ENCODE measurements around the gene ESRP2.

Gene ESRP2

DNA sequence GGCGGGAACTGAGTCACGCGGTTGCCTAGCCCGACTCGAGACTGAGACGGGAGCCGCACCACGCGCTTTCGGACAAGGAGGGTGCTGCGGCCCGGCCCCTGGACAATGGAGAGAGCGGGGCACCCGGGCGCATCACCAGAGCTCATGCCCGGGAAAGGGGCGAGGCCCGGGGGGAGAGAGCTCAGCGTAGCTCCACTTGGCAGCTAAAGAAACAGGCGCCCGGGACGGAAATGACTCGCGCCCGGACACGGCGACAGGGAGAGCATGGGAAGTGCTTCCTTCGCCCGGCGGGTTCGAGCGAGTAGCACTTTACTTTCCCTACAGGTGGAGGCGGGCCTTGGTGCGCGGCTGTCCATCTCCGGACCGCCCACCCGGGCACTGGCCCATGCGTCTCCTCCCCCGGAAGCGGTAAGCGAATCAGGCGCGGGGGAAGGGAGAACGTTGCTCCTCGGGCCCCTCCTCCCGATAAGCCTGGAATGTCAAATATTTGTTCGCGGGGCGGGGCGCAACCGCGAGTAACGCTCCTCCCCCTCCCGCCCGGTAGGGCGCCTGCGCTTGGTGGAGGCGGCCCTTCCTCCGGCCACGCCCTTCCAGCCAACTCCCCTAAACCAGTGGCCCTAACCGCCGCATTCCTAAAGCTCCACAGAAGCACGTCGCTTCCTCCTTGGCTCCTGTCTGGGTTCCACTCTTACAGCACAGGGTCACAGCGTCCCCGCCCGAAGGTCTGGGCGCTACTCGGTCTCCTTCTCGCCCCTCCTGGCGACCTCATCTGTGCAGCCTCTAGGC is 1.5 kb upstream of the ESRP2 start (continued):
- TF ChIP-seq, protein P1, sequence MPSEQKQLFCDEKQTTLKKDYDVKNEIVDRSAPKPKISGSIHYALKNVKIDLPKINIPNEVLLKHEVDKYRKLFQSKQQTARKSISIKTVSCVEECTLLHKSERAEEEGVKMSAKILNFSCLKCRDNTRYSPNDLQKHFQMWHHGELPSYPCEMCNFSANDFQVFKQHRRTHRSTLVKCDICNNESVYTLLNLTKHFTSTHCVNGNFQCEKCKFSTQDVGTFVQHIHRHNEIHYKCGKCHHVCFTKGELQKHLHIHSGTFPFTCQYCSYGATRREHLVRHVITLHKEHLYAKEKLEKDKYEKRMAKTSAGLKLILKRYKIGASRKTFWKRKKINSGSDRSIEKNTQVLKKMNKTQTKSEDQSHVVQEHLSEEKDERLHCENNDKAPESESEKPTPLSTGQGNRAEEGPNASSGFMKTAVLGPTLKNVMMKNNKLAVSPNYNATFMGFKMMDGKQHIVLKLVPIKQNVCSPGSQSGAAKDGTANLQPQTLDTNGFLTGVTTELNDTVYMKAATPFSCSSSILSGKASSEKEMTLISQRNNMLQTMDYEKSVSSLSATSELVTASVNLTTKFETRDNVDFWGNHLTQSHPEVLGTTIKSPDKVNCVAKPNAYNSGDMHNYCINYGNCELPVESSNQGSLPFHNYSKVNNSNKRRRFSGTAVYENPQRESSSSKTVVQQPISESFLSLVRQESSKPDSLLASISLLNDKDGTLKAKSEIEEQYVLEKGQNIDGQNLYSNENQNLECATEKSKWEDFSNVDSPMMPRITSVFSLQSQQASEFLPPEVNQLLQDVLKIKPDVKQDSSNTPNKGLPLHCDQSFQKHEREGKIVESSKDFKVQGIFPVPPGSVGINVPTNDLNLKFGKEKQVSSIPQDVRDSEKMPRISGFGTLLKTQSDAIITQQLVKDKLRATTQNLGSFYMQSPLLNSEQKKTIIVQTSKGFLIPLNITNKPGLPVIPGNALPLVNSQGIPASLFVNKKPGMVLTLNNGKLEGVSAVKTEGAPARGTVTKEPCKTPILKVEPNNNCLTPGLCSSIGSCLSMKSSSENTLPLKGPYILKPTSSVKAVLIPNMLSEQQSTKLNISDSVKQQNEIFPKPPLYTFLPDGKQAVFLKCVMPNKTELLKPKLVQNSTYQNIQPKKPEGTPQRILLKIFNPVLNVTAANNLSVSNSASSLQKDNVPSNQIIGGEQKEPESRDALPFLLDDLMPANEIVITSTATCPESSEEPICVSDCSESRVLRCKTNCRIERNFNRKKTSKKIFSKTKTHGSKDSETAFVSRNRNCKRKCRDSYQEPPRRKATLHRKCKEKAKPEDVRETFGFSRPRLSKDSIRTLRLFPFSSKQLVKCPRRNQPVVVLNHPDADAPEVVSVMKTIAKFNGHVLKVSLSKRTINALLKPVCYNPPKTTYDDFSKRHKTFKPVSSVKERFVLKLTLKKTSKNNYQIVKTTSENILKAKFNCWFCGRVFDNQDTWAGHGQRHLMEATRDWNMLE (tag by site-specific recombination; conservative IDR thresholded peaks at IDR 0.05; ENCODE audit: low read depth) = no peak; the same call in 1 of the 2 replicates
- TF ChIP-seq ZNF391 (tag by site-specific recombination; IDR thresholded peaks at IDR 0.05; ENCODE audit: borderline replicate concordance, low read depth) = 0 out of 2 replicates have a peak, but pooled peaks have one; percentile 21
- no peak for TF ChIP-seq ZNF600 (tag by site-specific recombination; IDR thresholded peaks at IDR 0.05)
- TF ChIP-seq ZBTB17 (tag by site-specific recombination; IDR thresholded peaks at IDR 0.05) = peak; percentile 38
- TF ChIP-seq, protein P2, sequence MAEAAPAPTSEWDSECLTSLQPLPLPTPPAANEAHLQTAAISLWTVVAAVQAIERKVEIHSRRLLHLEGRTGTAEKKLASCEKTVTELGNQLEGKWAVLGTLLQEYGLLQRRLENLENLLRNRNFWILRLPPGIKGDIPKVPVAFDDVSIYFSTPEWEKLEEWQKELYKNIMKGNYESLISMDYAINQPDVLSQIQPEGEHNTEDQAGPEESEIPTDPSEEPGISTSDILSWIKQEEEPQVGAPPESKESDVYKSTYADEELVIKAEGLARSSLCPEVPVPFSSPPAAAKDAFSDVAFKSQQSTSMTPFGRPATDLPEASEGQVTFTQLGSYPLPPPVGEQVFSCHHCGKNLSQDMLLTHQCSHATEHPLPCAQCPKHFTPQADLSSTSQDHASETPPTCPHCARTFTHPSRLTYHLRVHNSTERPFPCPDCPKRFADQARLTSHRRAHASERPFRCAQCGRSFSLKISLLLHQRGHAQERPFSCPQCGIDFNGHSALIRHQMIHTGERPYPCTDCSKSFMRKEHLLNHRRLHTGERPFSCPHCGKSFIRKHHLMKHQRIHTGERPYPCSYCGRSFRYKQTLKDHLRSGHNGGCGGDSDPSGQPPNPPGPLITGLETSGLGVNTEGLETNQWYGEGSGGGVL (tag by site-specific recombination; IDR thresholded peaks at IDR 0.05) = no peak
- TF ChIP-seq, protein P3, sequence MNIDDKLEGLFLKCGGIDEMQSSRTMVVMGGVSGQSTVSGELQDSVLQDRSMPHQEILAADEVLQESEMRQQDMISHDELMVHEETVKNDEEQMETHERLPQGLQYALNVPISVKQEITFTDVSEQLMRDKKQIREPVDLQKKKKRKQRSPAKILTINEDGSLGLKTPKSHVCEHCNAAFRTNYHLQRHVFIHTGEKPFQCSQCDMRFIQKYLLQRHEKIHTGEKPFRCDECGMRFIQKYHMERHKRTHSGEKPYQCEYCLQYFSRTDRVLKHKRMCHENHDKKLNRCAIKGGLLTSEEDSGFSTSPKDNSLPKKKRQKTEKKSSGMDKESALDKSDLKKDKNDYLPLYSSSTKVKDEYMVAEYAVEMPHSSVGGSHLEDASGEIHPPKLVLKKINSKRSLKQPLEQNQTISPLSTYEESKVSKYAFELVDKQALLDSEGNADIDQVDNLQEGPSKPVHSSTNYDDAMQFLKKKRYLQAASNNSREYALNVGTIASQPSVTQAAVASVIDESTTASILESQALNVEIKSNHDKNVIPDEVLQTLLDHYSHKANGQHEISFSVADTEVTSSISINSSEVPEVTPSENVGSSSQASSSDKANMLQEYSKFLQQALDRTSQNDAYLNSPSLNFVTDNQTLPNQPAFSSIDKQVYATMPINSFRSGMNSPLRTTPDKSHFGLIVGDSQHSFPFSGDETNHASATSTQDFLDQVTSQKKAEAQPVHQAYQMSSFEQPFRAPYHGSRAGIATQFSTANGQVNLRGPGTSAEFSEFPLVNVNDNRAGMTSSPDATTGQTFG (tag by site-specific recombination; IDR thresholded peaks at IDR 0.05; ENCODE audit: borderline replicate concordance) = no peak
- TF ChIP-seq ZNF571 (tag by site-specific recombination; IDR thresholded peaks at IDR 0.05) = no peak
- TF ChIP-seq BCL11B (tag by site-specific recombination; IDR thresholded peaks at IDR 0.05; ENCODE audit: low read depth) = peak; percentile 73; the same call in 1 of the 2 replicates
- TF ChIP-seq ZNF350 (tag by site-specific recombination; IDR thresholded peaks at IDR 0.05) = no peak
- TF ChIP-seq ZNF211 (tag by site-specific recombination; IDR thresholded peaks at IDR 0.05; ENCODE audit: low read depth) = no peak
- TF ChIP-seq, protein P4, sequence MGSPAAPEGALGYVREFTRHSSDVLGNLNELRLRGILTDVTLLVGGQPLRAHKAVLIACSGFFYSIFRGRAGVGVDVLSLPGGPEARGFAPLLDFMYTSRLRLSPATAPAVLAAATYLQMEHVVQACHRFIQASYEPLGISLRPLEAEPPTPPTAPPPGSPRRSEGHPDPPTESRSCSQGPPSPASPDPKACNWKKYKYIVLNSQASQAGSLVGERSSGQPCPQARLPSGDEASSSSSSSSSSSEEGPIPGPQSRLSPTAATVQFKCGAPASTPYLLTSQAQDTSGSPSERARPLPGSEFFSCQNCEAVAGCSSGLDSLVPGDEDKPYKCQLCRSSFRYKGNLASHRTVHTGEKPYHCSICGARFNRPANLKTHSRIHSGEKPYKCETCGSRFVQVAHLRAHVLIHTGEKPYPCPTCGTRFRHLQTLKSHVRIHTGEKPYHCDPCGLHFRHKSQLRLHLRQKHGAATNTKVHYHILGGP (tag by site-specific recombination; IDR thresholded peaks at IDR 0.05) = no peak
- 0 out of 2 replicates have a peak, but pooled peaks have one; percentile 24 for TF ChIP-seq ZSCAN16 (tag by site-specific recombination; IDR thresholded peaks at IDR 0.05)
- no peak for TF ChIP-seq ZNF707 (tag by site-specific recombination; IDR thresholded peaks at IDR 0.05)
- peak; percentile 99 for TF ChIP-seq ZBTB20 (tag by site-specific recombination; IDR thresholded peaks at IDR 0.05)
- TF ChIP-seq EGR2 (tag by site-specific recombination; IDR thresholded peaks at IDR 0.05; ENCODE audit: low read depth) = peak; percentile 88
- 0 out of 2 replicates have a peak, but pooled peaks have one; percentile 51 for TF ChIP-seq WT1 (tag by site-specific recombination; IDR thresholded peaks at IDR 0.05)
- no peak for TF ChIP-seq ZBTB21 (tag by site-specific recombination; IDR thresholded peaks at IDR 0.05)
- no peak for TF ChIP-seq ZNF654 (tag by site-specific recombination; IDR thresholded peaks at IDR 0.05; ENCODE audit: low read depth)
- TF ChIP-seq MYNN (tag by site-specific recombination; IDR thresholded peaks at IDR 0.05; ENCODE audit: borderline replicate concordance) = no peak
- TF ChIP-seq ZNF530 (tag by site-specific recombination; IDR thresholded peaks at IDR 0.05; ENCODE audit: low read depth) = no peak
- TF ChIP-seq, protein P5, sequence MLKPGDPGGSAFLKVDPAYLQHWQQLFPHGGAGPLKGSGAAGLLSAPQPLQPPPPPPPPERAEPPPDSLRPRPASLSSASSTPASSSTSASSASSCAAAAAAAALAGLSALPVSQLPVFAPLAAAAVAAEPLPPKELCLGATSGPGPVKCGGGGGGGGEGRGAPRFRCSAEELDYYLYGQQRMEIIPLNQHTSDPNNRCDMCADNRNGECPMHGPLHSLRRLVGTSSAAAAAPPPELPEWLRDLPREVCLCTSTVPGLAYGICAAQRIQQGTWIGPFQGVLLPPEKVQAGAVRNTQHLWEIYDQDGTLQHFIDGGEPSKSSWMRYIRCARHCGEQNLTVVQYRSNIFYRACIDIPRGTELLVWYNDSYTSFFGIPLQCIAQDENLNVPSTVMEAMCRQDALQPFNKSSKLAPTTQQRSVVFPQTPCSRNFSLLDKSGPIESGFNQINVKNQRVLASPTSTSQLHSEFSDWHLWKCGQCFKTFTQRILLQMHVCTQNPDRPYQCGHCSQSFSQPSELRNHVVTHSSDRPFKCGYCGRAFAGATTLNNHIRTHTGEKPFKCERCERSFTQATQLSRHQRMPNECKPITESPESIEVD (tag by site-specific recombination; IDR thresholded peaks at IDR 0.05) = no peak
- no peak for TF ChIP-seq ZNF549 (tag by site-specific recombination; IDR thresholded peaks at IDR 0.05)
- no peak for TF ChIP-seq ZNF596 (tag by site-specific recombination; IDR thresholded peaks at IDR 0.05)
- no peak for TF ChIP-seq ZIC2 (tag by site-specific recombination; IDR thresholded peaks at IDR 0.05)
- TF ChIP-seq, protein P6, sequence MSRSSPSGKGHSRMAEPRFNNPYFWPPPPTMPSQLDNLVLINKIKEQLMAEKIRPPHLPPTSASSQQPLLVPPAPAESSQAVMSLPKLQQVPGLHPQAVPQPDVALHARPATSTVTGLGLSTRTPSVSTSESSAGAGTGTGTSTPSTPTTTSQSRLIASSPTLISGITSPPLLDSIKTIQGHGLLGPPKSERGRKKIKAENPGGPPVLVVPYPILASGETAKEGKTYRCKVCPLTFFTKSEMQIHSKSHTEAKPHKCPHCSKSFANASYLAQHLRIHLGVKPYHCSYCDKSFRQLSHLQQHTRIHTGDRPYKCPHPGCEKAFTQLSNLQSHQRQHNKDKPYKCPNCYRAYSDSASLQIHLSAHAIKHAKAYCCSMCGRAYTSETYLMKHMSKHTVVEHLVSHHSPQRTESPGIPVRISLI (tag by site-specific recombination; IDR thresholded peaks at IDR 0.05) = no peak
- TF ChIP-seq GLI4 (tag by site-specific recombination; IDR thresholded peaks at IDR 0.05) = no peak

Measured in HEK293 (cell line).